HG02943 (cell line): Measurements from ENCODE around the gene SPIN1.

ENCODE experiments used
- ATAC-seq: cut with Tn5 transposase; IDR thresholded peaks from one replicate; pipeline ENCODE4 v1.9.1; 2021; ENCODE audit warnings: mild to moderate bottlenecking, low read depth, moderate library complexity; ENCODE audit not compliant: unreplicated experiment

Gene SPIN1

GRCh38 chr9:88433583-88434255 is 45.5 kb downstream of the SPIN1 start:
- ATAC-seq: no peak

DNA sequence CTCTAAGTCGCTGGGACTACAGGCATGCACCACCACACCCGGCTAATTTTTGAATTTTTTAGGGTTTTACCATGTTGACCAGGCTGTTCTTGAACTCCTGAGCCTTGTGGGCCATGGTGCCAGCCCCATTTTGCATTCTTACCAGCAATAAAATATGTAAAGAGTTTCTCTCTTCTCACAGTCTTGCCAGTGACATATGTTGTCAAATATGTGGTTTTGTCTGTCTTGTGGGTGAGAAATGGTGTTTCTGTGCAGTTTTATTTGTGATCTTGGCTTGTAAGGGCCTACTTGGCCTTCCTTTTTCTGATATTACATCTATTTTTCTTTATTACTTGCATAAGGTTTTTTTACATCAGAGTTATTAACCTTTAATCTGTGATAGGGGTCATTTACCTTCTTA is 47.1 kb downstream of the SPIN1 start:
- no peak for ATAC-seq

GRCh38 chr9:88436379-88436778 is 48.1 kb downstream of the SPIN1 start:
- ATAC-seq: no peak

DNA sequence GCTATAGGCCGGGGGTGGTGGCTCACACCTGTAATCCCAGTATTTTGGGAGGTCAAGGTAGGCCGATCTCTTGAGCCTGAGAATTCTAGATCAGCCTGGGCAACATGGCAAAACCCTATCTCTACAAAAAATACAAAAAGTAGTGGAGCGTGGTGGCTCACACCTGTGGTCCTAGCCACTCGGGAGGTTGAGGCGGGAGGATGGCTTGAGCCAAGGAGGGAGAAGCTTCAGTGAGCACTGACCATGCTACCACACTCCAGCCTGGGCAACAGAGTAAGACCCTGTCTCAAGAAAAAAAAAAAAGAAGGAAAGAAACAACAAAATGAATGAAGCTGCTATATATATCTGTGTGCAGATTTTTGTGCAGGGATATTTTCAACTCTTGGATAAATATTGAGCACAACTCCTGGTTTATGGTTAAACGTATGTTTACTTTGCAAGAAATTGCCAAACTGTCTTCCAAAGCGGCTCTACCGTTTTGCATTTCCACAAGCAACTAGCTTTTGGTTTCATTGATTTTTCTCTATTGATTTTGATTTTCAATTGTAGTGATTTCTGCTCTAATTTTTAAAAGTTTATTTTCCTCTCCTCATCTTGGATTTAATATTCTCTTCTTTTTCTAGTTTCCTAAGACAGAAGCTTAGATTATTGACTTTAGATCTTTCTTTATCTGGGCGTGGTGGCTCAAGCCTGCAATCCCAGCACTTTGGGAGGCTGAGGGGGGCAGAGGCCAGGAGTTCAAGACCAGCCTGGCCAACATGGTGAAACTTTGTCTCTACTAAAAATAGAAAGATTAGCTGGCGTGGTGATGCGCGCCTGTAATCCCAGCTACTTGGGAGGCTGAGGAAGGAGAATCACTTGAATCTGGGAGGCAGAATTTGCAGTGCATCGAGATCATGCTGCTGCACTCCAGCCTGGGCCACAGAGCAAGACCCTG is 49.2 kb downstream of the SPIN1 start:
- no peak for ATAC-seq

DNA sequence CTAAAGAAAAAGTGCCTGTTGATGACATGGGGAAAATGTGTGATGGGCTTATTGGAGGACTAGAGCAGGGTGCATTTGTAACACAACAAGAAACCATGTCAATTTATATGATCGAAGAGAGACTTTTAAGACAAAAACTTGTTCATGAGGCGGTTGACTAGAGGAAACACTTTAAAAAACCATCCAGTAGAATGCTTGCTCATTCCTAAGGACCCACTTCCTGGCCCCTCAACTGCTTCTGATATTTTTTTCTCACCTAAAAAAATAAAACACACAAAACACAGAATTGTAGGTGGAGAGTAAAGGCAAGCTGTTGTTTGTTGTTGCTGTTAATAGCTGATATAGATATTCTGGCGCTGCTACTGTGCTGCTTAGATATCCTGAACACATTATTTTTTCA is 50.6 kb downstream of the SPIN1 start:
- ATAC-seq: no peak

- no peak for ATAC-seq
Measured at GRCh38 chr9:88441301-88442007, 53.2 kb downstream of the SPIN1 start.

- no peak for ATAC-seq
Measured at GRCh38 chr9:88443480-88444113, 55.4 kb downstream of the SPIN1 start.

GRCh38 chr9:88446728-88447127 is 58.5 kb downstream of the SPIN1 start:
- no peak for ATAC-seq

- no peak for ATAC-seq
Measured at GRCh38 chr9:88447431-88447830, 59.2 kb downstream of the SPIN1 start.

GRCh38 chr9:88451160-88451559 is 62.9 kb downstream of the SPIN1 start:
- no peak for ATAC-seq

- ATAC-seq: no peak
Measured at GRCh38 chr9:88458716-88459465, 70.6 kb downstream of the SPIN1 start.

GRCh38 chr9:88460587-88461332 is 72.5 kb downstream of the SPIN1 start:
- ATAC-seq: no peak

DNA sequence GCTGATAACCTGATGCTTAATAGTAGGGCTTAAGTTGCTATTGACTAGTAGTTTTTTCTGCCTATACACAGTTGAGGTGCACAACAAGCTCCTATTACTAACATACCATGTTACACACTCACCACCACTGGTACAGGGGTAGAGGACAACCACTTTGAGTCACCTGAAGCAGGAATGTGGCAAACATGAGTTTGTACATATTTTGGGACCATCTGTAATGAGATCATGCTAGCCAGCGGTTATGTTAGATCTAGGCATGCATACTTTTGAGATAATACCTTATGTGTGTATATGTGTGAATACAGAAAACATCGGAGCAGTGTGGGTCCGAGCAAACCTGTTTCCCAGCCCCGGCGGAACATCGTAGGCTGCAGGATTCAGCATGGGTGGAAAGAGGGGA is 73.9 kb downstream of the SPIN1 start:
- ATAC-seq: no peak

- ATAC-seq: no peak
Measured at GRCh38 chr9:88464851-88465250, 76.6 kb downstream of the SPIN1 start.

GRCh38 chr9:88468226-88468625 is 80.0 kb downstream of the SPIN1 start:
- ATAC-seq: no peak

GRCh38 chr9:88476491-88477271 is 88.4 kb downstream of the SPIN1 start:
- no peak for ATAC-seq

- no peak for ATAC-seq
Measured at GRCh38 chr9:88477300-88477751, 89.1 kb downstream of the SPIN1 start.

DNA sequence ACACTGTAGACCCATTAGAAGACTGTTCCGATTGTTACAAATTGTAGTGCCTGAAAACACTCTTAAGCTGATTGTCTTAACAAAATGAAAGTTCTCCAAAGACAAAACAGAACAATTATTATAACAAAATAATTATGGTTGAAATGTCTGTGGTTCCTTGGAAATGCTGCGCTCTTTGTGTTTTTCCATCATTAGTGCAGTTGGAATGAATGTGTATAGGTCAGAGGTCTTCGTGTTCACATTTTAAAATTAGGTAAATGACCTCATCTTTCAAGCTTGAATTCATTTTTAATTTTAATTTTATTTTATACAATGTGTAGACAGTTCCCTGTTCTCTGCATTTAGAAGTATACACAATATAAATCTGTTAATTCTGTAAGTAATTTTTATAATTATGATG is 90.0 kb downstream of the SPIN1 start:
- ATAC-seq: no peak
